Measurements from ENCODE around the gene BICD2.

The BICD2 gene

DNA sequence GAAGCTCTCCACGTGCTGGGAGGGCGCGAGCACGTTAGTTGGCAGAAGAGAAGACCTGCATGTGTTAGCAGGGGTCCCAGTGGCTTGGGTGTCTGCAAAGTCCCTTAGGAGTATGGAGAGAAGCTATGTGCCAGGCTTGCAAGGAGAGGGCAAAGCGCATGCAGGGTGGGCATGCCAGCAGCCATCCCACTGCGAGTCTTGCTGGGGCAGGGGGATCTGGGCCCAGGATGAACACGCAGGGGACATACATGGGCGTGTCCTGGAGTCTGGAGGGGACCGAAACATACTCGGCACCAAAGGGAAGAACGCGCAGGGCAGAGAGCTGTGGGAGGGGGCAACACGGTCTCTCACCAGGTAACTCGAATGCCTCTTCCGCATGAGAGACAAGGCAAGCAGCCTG is 51.1 kb downstream of the BICD2 start:
- DNase-seq: no peak

GRCh38 chr9:92712767-92713166 is 51.9 kb downstream of the BICD2 start:
- no peak for DNase-seq

DNA sequence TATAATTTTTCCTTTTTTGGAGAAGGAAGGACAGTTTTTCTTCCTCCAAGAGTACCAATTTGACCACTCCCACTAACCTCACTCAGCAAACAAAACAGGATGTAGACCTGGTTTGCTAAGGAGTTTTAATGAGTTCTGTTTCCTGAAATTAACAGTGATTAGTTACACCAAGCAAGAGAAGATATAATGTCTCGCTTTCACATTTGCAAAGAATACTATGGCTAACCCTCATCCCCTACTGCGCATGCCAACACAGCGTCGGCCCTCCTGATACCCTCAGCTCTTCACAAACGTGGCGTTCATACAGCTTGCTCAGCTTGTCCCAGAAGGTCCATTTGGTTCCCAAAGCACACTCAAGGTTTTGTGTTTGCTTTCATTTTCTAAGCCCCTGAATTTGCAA is 52.8 kb downstream of the BICD2 start:
- DNase-seq: no peak

- DNase-seq: no peak
Measured at GRCh38 chr9:92711146-92711545, 53.5 kb downstream of the BICD2 start.

DNA sequence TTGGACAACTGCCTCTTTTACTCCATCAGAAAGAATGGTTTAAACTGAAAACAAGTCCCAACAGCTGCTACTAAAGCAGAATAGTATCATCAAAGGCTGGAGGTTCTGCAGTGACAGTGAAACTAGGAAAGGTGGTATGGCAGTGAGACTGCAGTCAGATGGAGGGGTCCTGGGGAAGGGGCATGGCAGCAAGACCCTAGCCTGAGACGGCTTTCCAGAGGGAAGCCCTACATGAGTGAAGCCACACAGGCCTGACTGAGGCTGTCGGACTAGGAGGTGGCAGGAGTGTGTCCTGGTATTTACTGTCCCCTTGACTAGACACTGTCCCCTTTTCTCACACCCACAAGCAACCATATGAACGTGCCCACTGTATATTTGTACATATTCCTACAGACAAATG is 54.3 kb downstream of the BICD2 start:
- DNase-seq: no peak

GRCh38 chr9:92709954-92710353 is 54.7 kb downstream of the BICD2 start:
- DNase-seq: no peak

DNA sequence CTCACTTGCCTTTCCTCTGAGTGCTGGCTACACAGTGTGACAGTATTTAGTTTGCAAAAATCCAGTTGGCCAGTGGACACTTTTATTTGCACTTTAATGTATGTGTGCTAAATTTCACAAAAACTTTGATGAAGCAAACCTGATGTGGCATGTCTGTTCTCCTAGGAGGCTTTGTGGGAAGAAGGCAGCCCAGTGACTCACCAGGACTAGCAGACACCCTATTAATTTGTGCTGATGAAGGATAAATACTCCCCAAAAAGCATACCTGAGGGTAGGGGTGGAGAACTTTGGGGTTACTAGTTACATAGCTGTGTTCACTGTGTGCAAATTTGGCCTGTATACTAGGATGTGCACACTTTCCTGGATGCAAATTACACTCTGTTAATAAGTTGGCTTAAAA is 55.4 kb downstream of the BICD2 start:
- no peak for DNase-seq

DNA sequence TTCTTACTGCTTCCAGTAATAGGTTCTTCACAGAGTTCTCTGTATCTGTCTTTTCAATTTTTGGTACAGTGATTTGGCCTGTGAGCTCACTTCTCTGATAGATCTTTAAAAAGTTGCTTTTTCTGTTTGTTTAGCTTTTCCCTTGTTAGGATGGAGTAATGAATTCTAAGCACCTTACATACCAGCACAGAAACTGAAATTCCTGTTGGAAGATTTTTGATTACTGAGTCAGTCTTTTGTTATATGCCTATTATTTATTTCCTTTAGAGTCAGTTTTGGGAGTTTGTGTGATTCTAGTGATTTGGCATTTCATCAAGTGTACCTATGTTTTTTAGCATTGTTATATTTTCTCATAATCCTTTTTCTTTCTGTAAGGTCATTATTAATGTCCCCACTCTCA is 57.1 kb downstream of the BICD2 start:
- no peak for DNase-seq

- DNase-seq: no peak
Measured at GRCh38 chr9:92706218-92706940, 58.3 kb downstream of the BICD2 start.

- no peak for DNase-seq
Measured at GRCh38 chr9:92704528-92704927, 60.1 kb downstream of the BICD2 start.

GRCh38 chr9:92696619-92697018 is 68.0 kb downstream of the BICD2 start:
- no peak for DNase-seq

DNA sequence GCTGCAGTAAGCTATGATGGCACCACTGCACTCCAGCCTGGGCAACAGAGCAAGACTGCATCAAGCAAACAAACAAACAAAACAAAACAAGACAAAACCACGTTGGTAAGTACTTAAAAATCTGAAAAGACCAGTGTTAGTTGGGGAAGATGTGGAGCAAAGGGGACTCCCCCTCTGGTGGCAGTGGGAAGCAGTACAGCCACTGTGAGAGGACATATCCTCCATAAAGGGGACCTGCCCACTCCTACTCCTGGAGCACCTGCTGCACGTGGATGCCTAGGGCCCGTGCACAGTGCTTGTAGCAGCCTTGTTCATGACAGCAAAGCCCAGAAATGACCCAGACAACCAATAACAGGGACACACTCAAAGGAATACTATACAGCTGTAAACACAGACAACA is 77.7 kb downstream of the BICD2 start:
- DNase-seq: no peak

DNA sequence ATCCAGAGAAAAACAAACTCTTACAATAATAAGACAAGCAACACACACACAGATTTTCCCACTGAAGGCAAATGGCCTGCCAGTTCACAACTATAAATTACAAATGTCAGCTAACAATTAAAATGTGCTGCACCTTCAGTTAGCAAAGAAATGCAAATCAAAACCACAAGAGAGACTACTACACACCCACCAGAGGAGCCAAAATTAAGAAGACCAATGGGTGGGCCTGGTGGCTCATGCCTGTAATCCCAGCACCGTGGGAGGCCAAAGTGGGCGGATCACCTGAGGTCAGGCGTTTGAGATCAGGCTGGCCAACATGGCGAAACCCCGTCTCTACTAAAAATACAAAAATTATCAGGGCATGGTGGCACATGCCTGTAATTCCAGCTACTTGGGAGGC is 79.6 kb downstream of the BICD2 start:
- DNase-seq: no peak

DNA sequence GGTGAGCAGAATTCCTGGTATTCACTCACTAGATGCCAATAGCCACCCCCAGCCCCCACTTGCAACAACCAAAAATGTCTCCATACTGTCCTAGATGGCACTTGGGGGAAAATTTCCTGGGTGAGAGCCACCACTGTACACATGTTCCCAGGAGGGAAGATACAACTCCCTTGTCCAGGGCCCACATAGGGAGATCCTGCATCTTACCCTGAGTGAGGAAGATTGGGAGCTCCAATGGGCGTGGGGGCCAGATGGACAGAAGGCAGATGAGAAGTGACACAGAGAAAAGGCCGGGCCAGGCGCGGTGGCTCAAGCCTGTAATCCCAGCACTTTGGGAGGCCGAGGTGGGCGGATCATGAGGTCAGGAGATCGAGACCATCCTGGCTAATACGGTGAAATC is 82.4 kb downstream of the BICD2 start:
- no peak for DNase-seq

DNA sequence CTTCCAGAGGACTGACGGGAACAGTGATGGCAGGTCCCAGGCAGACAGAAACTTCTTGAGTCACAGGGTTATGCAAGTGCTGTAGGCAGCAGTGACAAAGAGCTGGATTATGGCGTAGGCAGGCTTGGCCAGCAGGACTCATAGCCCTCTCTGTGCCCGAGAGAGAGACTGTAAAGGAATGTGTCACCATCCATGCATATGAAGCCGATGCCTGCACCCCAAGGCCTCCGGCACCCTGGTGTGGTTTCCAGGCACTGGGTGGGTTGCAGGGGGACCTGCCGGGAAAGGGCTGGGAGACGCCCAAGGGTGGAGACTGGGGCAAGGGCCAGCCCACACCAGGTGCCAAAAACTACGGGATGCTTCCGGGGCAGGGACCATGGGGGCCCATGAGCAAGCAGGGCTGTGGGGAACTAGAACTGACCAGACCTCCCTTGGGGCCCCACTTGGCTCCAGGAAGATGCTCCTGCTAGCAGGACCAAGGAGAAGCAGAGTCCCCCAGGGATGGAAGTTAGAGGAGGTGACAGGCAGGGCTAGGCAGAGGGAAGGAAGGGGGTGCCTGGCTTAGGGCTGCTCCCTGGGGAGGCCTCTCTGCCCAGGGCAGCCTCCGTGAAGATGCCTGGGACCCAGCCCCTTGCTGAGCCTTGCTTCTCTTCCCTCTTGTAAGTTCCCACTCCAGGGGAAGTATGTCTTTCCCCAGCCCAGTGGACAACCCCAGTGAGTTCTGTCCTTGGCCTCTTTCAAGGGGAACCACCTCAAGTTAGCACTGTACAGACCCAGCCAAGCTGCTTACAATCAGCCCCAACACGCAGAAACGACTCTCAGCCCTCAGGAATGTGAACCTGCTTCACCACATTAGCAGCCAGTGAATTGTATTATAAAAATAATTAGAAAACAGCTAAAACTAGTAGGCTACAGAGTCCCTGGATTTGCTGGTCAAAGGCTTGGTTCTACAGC is 84.2 kb downstream of the BICD2 start:
- DNase-seq: no peak

GRCh38 chr9:92679413-92680165 is 85.0 kb downstream of the BICD2 start:
- DNase-seq: no peak

GRCh38 chr9:92671323-92671722 is 93.3 kb downstream of the BICD2 start:
- DNase-seq: peak; percentile 93

DNA sequence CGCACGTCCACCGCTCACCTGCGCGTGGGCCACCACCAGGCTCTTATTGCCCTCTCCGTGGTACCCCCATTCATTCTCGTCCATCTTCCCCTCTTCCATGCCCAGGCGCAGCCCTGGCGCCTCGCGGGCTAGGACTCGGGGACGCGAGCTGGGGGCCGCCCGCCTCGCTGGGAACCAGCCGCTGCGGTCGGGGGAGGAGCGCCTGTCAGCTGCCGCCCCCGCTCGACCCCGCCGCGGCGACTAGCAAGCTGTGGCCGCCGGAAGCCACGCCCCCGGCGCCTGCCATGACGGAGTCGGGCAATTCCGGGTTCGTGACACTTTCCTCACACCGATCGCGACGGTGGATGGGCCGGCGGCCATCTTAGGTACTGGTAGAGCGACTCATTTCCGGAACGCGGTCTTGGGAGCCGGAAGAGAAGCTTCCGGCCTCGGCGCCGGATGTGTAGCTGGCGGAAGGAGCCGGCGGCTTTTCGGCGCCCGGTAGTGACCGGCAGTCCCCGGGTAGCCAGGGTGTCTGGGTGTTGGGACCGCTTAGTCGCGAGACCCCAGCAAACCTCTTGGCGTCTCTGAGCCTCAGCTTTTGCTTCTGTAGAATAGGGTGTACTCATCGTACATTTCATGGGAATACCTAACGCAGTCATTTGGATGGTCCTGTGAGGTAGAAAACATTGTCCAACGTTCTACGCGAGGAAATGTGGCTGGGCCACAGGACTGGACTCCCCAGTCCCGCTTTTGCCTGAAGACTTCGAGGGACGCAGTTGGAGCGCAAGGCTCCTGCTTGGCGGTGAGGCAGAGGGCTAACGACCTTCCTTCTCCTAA is 94.5 kb downstream of the BICD2 start, which contains the start of gene IPPK:
Gene IPPK (minus strand): TSS at position 242 of the 819 bp plus-strand sequence. CDS start 143 bp downstream, at position 99.
- peak; percentile 99 for DNase-seq

DNA sequence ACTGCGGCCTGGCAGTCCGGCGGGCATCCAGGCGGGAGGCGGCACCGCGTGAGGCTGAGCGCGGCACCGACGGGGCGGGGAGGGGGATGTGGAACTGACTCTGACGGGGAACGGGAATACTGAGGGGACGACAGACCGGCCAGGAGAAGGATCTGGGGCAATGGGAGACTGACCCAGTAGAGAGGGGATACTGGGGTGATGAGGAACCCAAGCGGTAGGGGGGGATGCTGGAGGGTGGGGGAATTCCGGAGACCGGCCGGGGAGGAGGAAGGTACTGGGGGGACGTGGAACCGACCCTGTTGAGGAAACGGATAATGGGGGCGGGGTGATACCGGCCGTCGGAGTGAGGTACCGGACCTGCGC is 95.1 kb downstream of the BICD2 start:
- DNase-seq: peak; percentile 16

GRCh38 chr9:92668746-92669526 is 95.7 kb downstream of the BICD2 start:
- peak; percentile 57 for DNase-seq

GRCh38 chr9:92666912-92667532 is 97.6 kb downstream of the BICD2 start:
- no peak for DNase-seq
